ENCODE data around the gene TGM1. TPM values are rescaled to one million over a fixed set of nuclear protein-coding genes. Genes with fewer than 3 reads are reported as not detected.

TGM1 gene
- total and polyA plus RNA-seq, 4 donors = 0.28 to 1.5 (median 0.76) TPM

DNA sequence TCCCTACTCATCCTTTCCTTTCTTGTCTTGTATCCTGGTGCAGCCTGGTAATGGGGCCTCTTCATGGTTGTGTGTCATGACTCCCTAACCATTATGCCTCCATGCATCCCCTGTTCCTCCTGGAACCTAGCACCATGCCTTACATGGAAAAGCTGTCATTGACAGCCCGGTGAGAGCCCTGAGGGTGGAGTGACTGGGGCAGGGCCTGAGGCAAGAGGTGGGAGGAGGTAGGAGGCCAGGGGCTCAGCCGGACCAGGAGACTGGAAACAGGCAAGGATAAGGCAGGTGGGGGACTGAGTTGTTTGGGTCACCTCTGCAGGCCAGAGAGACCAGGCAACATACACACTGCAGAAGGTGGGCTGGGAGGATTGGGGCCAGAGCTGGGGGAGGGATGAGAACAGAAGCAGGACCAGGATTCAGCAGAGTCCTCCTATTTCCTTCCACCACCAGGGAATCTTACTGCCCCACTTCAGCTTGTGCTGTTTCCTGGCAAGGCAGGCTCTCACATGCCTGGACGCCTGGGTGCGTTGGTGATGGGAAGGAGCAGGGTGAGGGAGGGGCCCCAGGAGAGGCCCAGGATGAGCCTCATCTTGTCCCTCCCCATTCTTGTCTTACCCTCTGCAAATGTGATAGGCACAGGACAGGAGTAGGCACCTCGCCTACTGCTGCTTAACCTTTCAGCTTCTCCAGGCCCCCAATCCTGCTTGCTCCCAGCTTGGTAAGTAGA lies 46.7 kb upstream of the TGM1 start, which contains the start of gene LTB4R2 (continued):
- no peak for TF ChIP-seq REST (IDR thresholded peaks at IDR 0.05)
- no peak for TF ChIP-seq HNF4G (IDR thresholded peaks at IDR 0.05)

DNA sequence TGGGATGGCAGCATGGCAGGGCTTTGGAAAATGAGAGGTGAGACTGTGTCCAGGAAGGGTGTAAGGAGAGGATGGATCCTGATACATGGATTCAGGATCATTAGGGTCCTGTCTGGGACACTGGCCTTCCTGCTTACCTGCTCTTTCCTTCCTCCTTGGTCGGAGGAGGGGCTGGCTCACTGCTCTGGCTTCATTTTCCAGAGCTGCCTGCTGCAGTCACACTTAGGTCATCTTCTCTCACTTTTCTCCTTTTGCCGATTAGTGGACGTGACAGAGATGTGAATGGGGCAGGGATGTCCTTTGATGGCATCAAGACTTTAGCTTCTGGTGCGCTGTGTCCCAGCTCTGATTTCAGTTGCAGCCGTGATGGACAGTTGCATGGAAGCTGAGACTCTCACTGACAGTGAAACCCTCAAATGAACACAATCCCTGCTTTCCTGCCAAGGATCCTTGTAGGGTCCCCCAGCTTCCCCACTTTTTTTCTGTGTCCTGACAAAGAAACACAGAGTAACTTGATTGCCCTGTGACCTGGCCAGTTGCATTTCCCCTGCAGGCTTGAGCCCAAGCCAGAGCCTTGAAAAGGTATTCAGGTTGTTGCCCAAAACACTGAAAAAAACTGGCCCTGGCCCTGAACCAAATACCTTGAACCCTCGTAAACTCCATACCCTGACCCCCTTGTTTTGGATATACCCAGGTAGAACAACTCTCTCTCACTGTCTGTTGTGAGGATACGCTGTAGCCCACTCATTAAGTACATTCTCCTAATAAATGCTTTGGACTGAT lies 45.6 kb upstream of the TGM1 start:
- H3K4me3 ChIP-seq (ENCODE audit: low read depth in 1 of 3, low read length in 3 of 3) = no peak overlapping the region
- WGBS = 57% methylated on average over 7 of the region's 7 CpGs
- H3K27ac ChIP-seq (ENCODE audit: low read depth in 1 of 2, low read length in 2 of 2) = peak overlapping the region; percentile 92 to 97

DNA sequence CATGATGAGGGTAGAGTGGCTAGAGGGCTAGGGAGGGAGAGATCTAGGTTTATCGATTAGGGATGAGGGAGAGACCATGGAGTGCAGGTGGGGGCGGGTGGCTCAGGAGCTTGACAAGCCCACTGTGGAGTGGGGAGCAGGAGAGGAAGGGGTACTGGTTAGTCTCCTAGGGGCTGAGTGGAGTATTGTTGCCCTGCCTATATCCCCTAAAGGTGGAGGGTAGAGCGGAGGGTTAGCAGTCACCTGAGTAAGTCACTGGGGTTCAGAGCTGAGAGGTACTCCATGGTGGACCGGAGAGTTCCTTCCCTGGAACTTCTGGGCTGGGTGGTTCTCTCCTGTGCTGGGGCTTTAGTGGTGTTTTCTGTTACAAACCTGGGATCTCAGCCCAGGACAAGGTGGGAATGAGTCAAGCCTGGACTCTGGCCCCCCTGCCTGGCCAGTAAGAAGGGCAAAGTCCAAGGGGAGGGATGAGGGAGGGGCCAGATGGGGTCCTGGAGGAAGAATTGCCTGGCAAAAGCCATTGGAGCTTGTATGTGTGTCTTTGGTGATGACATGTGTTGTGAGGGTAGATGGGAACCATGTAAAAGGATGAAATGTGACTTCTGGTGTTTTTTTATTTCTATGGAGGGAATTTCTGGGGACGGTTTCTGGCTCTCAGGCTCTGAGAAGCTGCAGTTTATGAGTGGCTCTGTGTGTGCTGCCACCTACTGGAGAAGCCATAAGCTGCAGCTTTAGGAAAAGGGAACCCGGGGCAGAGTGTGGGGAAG lies 44.8 kb upstream of the TGM1 start, which contains the start of gene CIDEB:
CIDEB (minus strand) TSS at position 403 of the 767 bp plus-strand sequence; CDS start at position 284, 119 bp downstream.
- peak within 1 kb of the TSS; percentile 92 to 97 for H3K27ac ChIP-seq (ENCODE audit: low read depth in 1 of 2, low read length in 2 of 2)
- 25% methylated on average over 6 of the region's 6 CpGs for WGBS
- H3K4me3 ChIP-seq (ENCODE audit: low read depth in 1 of 3, low read length in 3 of 3) = peak within 1 kb of the TSS; percentile 55 to 78 (median 70)
- peak; percentile 50 for TF ChIP-seq ZBTB33 (IDR thresholded peaks at IDR 0.05)
- TF ChIP-seq FOXA2 (IDR thresholded peaks at IDR 0.05) = peak; percentile 19
- peak; percentile 77 for TF ChIP-seq CTCF (IDR thresholded peaks at IDR 0.05; ENCODE audit: low read depth, low read length, missing input control)
- TF ChIP-seq, protein P1, sequence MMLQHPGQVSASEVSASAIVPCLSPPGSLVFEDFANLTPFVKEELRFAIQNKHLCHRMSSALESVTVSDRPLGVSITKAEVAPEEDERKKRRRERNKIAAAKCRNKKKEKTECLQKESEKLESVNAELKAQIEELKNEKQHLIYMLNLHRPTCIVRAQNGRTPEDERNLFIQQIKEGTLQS (IDR thresholded peaks at IDR 0.05) = peak; percentile 96
- TF ChIP-seq FOXA1 (IDR thresholded peaks at IDR 0.05) = peak; percentile 10
- peak; percentile 90 for TF ChIP-seq REST (IDR thresholded peaks at IDR 0.05)
- peak; percentile 96 for TF ChIP-seq TAF1 (conservative IDR thresholded peaks at IDR 0.05)
- TF ChIP-seq HNF4G (IDR thresholded peaks at IDR 0.05) = peak; percentile 99
- TF ChIP-seq RXRA (IDR thresholded peaks at IDR 0.05) = peak; percentile 70 to 76
- TF ChIP-seq YY1 (IDR thresholded peaks at IDR 0.05) = peak; percentile 56
- TF ChIP-seq, protein P2, sequence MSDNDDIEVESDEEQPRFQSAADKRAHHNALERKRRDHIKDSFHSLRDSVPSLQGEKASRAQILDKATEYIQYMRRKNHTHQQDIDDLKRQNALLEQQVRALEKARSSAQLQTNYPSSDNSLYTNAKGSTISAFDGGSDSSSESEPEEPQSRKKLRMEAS (IDR thresholded peaks at IDR 0.05) = no peak
- TF ChIP-seq NR2F2 (IDR thresholded peaks at IDR 0.05) = no peak
- peak in 1 of 2 donors; percentile 30 for TF ChIP-seq EGR1 (IDR thresholded peaks at IDR 0.05; ENCODE audit: low read depth in 2 of 2)
- peak; percentile 98 for TF ChIP-seq SP1 (IDR thresholded peaks at IDR 0.05)

More for the DNA sequence above, 45.6 kb upstream of the TGM1 start:
- peaks cover 31 to 79% (median 67%) of the 10 kb centered on the region in 4 donors for H3K4me1 ChIP-seq (ENCODE audit: control insufficient read depth in 4 of 4, insufficient read depth in 4 of 4, low read length in 3 of 4)
- no peak for TF ChIP-seq NR2F2 (IDR thresholded peaks at IDR 0.05)
- TF ChIP-seq RXRA (IDR thresholded peaks at IDR 0.05) = peak; percentile 12 to 14
- H3K9ac ChIP-seq (ENCODE audit: low read depth in 1 of 2, low read length in 2 of 2) = peak overlapping the region; percentile 9 to 43
- H3K36me3 ChIP-seq (ENCODE audit: control insufficient read depth in 4 of 4, insufficient read depth in 3 of 4, low read depth in 1 of 4, low read length in 3 of 4) = peaks cover 4 to 30% (median 21%) of the 10 kb centered on the region in 4 donors
- H3K9me3 ChIP-seq (ENCODE audit: control insufficient read depth in 4 of 4, low read length in 3 of 4) = no peaks in the 10 kb centered on the region
- H3K27me3 ChIP-seq (ENCODE audit: control insufficient read depth in 4 of 4, insufficient read depth in 4 of 4, low read length in 3 of 4) = no peaks in the 10 kb centered on the region
- DNase-seq (ENCODE audit: low spot score) = no peak

More for the DNA sequence above, 44.8 kb upstream of the TGM1 start, which contains the start of gene CIDEB:
- peak; percentile 75 for DNase-seq (ENCODE audit: low spot score)
- peaks cover 4 to 32% (median 21%) of the 10 kb centered on the region in 4 donors for H3K36me3 ChIP-seq (ENCODE audit: control insufficient read depth in 4 of 4, insufficient read depth in 3 of 4, low read depth in 1 of 4, low read length in 3 of 4)
- peak within 1 kb of the TSS; percentile 80 to 98 for H3K9ac ChIP-seq (ENCODE audit: low read depth in 1 of 2, low read length in 2 of 2)
- H3K4me1 ChIP-seq (ENCODE audit: control insufficient read depth in 4 of 4, insufficient read depth in 4 of 4, low read length in 3 of 4) = peaks cover 32 to 84% (median 73%) of the 10 kb centered on the region in 4 donors
- no peaks in the 10 kb centered on the region for H3K27me3 ChIP-seq (ENCODE audit: control insufficient read depth in 4 of 4, insufficient read depth in 4 of 4, low read length in 3 of 4)
- H3K9me3 ChIP-seq (ENCODE audit: control insufficient read depth in 4 of 4, low read length in 3 of 4) = no peaks in the 10 kb centered on the region

Measured in liver (tissue), 9 donors.